ENCODE data around the gene GTF2B. TPM values are rescaled to one million over a fixed set of nuclear protein-coding genes. Genes with fewer than 3 reads are reported as not detected.
"Not testable (repeated sequence)": the region's sequence is repeated elsewhere in the genome, so short reads cannot be mapped to it uniquely, and the experiment has no call there.

GTF2B gene, protein sequence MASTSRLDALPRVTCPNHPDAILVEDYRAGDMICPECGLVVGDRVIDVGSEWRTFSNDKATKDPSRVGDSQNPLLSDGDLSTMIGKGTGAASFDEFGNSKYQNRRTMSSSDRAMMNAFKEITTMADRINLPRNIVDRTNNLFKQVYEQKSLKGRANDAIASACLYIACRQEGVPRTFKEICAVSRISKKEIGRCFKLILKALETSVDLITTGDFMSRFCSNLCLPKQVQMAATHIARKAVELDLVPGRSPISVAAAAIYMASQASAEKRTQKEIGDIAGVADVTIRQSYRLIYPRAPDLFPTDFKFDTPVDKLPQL
- 34.2 TPM for polyA plus RNA-seq
- long read RNA-seq, donor 1, transcript GTF2B-201 (7 exons, 1,351 nt) = major isoform, 9 of 9 reads
- long read RNA-seq, donor 1, partial matches to known transcripts = 0 of 9 reads
- long read RNA-seq, donor 1, other reads (novel, unspliced or antisense) = 0 of 9 reads
- long read RNA-seq, donor 2, transcript GTF2B-201 (7 exons, 1,351 nt) = major isoform, 26 of 26 reads
- long read RNA-seq, donor 2, partial matches to known transcripts = 0 of 26 reads
- long read RNA-seq, donor 2, other reads (novel, unspliced or antisense) = 0 of 26 reads
- long read RNA-seq, donor 3 = 0 reads
- long read RNA-seq, donor 4, partial matches to known transcripts = 7 of 10 reads
- long read RNA-seq, donor 4, other reads (novel, unspliced or antisense) = 0 of 10 reads
- long read RNA-seq, donor 5, transcript GTF2B-201 (7 exons, 1,351 nt) = major isoform, 15 of 28 reads
- long read RNA-seq, donor 5, partial matches to known transcripts = 13 of 28 reads
- long read RNA-seq, donor 5, other reads (novel, unspliced or antisense) = 0 of 28 reads
- long read RNA-seq, donor 6, transcript GTF2B-201 (7 exons, 1,351 nt) = major isoform, 16 of 67 reads
- long read RNA-seq, donor 6, partial matches to known transcripts = 51 of 67 reads
- long read RNA-seq, donor 6, other reads (novel, unspliced or antisense) = 0 of 67 reads
- long read RNA-seq, donor 7, transcript GTF2B-201 (7 exons, 1,351 nt) = major isoform, 12 of 12 reads
- long read RNA-seq, donor 7, partial matches to known transcripts = 0 of 12 reads
- long read RNA-seq, donor 7, other reads (novel, unspliced or antisense) = 0 of 12 reads
- long read RNA-seq, donor 8, transcript GTF2B-201 (7 exons, 1,351 nt) = major isoform, 31 of 37 reads
- long read RNA-seq, donor 8, partial matches to known transcripts = 6 of 37 reads
- long read RNA-seq, donor 8, other reads (novel, unspliced or antisense) = 0 of 37 reads
- long read RNA-seq, donor 9, transcript GTF2B-201 (7 exons, 1,351 nt) = major isoform, 29 of 29 reads
- long read RNA-seq, donor 9, partial matches to known transcripts = 0 of 29 reads
- long read RNA-seq, donor 9, other reads (novel, unspliced or antisense) = 0 of 29 reads
- long read RNA-seq, donor 10, transcript GTF2B-201 (7 exons, 1,351 nt) = major isoform, 19 of 81 reads
- long read RNA-seq, donor 10, partial matches to known transcripts = 61 of 81 reads
- long read RNA-seq, donor 10, other reads (novel, unspliced or antisense) = 0 of 81 reads
- long read RNA-seq, donor 11, transcript GTF2B-201 (7 exons, 1,351 nt) = major isoform, 22 of 65 reads
- long read RNA-seq, donor 11, partial matches to known transcripts = 43 of 65 reads
- long read RNA-seq, donor 11, other reads (novel, unspliced or antisense) = 0 of 65 reads

DNA sequence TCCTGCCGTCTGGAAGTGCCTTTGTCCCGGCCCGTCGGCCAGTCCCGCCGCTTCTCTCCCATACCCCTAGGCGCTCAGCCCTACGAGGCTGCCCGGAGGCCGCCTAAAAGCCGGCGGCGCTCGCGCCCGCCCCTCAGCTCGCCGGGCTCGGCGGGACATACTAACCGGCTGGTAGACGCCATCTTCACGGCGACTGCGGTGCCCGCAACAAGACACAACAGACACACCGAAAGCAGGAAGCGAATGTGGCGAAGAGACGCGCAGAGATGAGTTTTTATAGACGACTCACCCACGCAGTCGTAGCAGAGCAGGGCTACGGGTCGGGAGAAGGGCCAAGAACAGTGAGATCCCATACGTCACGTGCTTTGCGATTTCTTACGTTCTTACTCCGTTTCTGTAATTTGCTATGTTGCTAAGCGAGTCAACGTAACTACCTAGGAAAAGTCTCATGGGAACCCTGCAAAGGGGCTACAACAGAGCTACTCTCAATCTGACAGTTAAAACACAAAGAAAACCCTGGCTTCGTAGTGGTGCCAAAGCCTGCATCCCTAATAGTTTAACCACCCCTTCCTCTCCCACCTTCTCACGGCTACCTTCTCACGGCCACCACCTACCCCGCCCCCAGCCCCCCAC is at the start of gene GTF2B:
TSS of gene GTF2B (minus strand) at position 250 of the 633 bp plus-strand sequence. CDS start at position 182, 68 bp downstream.
- Histone ChIP-seq H3K4me1 (ENCODE audit: control insufficient read depth, insufficient read depth, low read length) (peaks cover 14% of the 10 kb centered on the region), H3K4me3 (ENCODE audit: low read length) (peak within 1 kb of the TSS; percentile 87), H3K27ac (ENCODE audit: low read length) (peak within 1 kb of the TSS; percentile 95), H3K27me3 (ENCODE audit: control insufficient read depth, insufficient read depth, low read length) (no peaks in the 10 kb centered on the region), H3K36me3 (ENCODE audit: control insufficient read depth, insufficient read depth, low read length) (peaks cover 5% of the 10 kb centered on the region), H3K9me3 (ENCODE audit: control insufficient read depth, low read depth, low read length) (no peaks in the 10 kb centered on the region)
- peak; percentile 95 to 97 for DNase-seq
- no CpG with 5 or more reads among the region's 47 CpGs for WGBS (ENCODE audit: insufficient coverage, low lambda C conversion rate)

- H3K4me3 ChIP-seq (ENCODE audit: low read length); H3K4me1 ChIP-seq (ENCODE audit: control insufficient read depth, insufficient read depth, low read length); H3K9me3 ChIP-seq (ENCODE audit: control insufficient read depth, low read depth, low read length); H3K27me3 ChIP-seq (ENCODE audit: control insufficient read depth, insufficient read depth, low read length); H3K27ac ChIP-seq (ENCODE audit: low read length); DNase-seq: not testable (repeated sequence)
- WGBS (ENCODE audit: insufficient coverage, low lambda C conversion rate) = no CpG with 5 or more reads among the region's 1 CpG
- peaks cover 51% of the 10 kb centered on the region for H3K36me3 ChIP-seq (ENCODE audit: control insufficient read depth, insufficient read depth, low read length)
These were observed 47.2 kb upstream of the GTF2B start for GRCh38 chr1:88938528-88938927.

GRCh38 chr1:88936760-88937342 is 45.5 kb upstream of the GTF2B start:
- Histone ChIP-seq H3K4me3 (ENCODE audit: low read length) (no peak overlapping the region), H3K27ac (ENCODE audit: low read length) (no peak overlapping the region), H3K4me1 (ENCODE audit: control insufficient read depth, insufficient read depth, low read length) (no peaks in the 10 kb centered on the region), H3K27me3 (ENCODE audit: control insufficient read depth, insufficient read depth, low read length) (no peaks in the 10 kb centered on the region), H3K9me3 (ENCODE audit: control insufficient read depth, low read depth, low read length) (no peaks in the 10 kb centered on the region), H3K36me3 (ENCODE audit: control insufficient read depth, insufficient read depth, low read length) (peaks cover 52% of the 10 kb centered on the region)
- WGBS (ENCODE audit: insufficient coverage, low lambda C conversion rate) = no CpG with 5 or more reads among the region's 4 CpGs
- no peak for DNase-seq

DNA sequence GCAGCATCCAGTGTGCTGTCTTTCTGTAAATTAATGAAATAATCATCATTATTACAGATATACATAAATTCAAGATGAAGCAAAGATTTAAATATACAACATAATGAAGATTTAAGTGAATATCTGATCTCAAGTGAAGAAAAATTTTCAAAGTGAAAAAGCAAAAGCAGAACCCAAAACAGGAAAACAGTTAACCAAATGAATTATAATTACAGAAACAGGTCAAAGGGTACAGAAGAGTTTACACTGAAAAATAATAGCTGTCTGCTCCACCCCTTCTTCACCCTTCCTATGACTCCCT is 44.8 kb upstream of the GTF2B start:
- no peaks in the 10 kb centered on the region for H3K4me1 ChIP-seq (ENCODE audit: control insufficient read depth, insufficient read depth, low read length)
- DNase-seq = no peak
- H3K27ac ChIP-seq (ENCODE audit: low read length) = no peak overlapping the region
- no peaks in the 10 kb centered on the region for H3K9me3 ChIP-seq (ENCODE audit: control insufficient read depth, low read depth, low read length)
- no peak overlapping the region for H3K4me3 ChIP-seq (ENCODE audit: low read length)
- H3K27me3 ChIP-seq (ENCODE audit: control insufficient read depth, insufficient read depth, low read length) = no peaks in the 10 kb centered on the region
- peaks cover 56% of the 10 kb centered on the region for H3K36me3 ChIP-seq (ENCODE audit: control insufficient read depth, insufficient read depth, low read length)

DNA sequence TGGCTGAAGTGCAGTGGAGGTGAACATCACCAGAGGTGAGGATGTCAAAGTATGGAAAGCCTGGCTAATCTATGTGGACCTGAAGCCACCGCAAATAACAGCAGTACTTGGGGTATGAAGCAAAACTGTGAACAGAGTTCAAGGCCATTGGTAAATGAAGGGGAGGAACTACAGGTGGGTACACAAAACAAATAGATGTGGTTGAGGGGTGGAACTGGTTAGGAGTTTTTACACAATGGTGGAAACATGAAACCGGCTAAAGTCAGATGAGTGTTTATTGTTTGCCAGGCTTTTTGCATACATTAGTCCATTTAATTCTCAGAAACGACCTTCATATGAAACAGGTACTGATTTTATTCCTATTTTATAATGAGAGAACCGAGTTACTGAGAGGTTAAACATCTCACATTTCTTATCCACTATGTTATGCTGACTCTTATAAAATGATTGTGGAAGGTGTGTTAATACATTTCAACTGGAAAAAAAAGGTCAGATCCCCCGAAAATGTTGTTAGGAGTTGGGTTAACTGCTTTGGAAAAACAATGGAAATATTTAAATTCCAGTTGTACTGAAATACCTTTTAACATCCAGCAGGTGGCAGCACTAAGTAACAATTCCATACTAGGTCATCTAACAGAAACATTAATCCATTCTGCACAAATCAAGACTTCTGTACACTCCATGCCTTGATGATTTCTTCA is 44.3 kb upstream of the GTF2B start:
- Histone ChIP-seq H3K4me3 (ENCODE audit: low read length) (no peak overlapping the region), H3K36me3 (ENCODE audit: control insufficient read depth, insufficient read depth, low read length) (peaks cover 54% of the 10 kb centered on the region), H3K9me3 (ENCODE audit: control insufficient read depth, low read depth, low read length) (no peaks in the 10 kb centered on the region), H3K27me3 (ENCODE audit: control insufficient read depth, insufficient read depth, low read length) (no peaks in the 10 kb centered on the region), H3K27ac (ENCODE audit: low read length) (no peak overlapping the region), H3K4me1 (ENCODE audit: control insufficient read depth, insufficient read depth, low read length) (no peaks in the 10 kb centered on the region)
- DNase-seq = peak in 1 of 2 donors; percentile 9
- 89% methylated on average over 3 of the region's 5 CpGs for WGBS (ENCODE audit: insufficient coverage, low lambda C conversion rate)

- H3K4me3 ChIP-seq (ENCODE audit: low read length); H3K27ac ChIP-seq (ENCODE audit: low read length); DNase-seq; H3K27me3 ChIP-seq (ENCODE audit: control insufficient read depth, insufficient read depth, low read length); H3K9me3 ChIP-seq (ENCODE audit: control insufficient read depth, low read depth, low read length); H3K4me1 ChIP-seq (ENCODE audit: control insufficient read depth, insufficient read depth, low read length): not testable (repeated sequence)
- WGBS (ENCODE audit: insufficient coverage, low lambda C conversion rate) = no CpG with 5 or more reads among the region's 7 CpGs
- H3K36me3 ChIP-seq (ENCODE audit: control insufficient read depth, insufficient read depth, low read length) = peaks cover 50% of the 10 kb centered on the region
These were observed 38.8 kb upstream of the GTF2B start for GRCh38 chr1:88930176-88930575.

DNA sequence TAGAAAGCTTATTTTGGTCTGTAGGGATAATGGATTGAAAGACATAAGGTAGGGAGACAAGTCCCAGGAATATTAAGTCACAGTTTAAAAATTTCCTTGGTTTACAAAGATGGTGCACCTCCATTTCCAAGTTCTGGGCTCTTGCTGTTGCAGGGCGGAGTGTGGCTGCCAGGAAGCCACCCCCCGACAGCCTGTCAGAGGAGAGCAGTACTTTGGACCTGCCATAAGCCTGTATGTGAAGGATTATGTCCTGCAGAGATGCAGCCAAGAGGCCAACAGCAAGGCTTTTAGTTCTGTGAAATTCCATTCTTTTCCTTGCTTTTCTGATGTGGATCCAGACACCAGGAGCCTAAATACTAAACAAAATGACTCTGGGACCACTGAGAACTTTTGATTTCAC is 31.9 kb upstream of the GTF2B start:
- no CpG with 5 or more reads among the region's 2 CpGs for WGBS (ENCODE audit: insufficient coverage, low lambda C conversion rate)
- DNase-seq = peak in 1 of 2 donors; percentile 23
- Histone ChIP-seq H3K27me3 (ENCODE audit: control insufficient read depth, insufficient read depth, low read length) (no peaks in the 10 kb centered on the region), H3K9me3 (ENCODE audit: control insufficient read depth, low read depth, low read length) (peaks cover 4% of the 10 kb centered on the region), H3K27ac (ENCODE audit: low read length) (no peak overlapping the region), H3K4me3 (ENCODE audit: low read length) (no peak overlapping the region), H3K4me1 (ENCODE audit: control insufficient read depth, insufficient read depth, low read length) (no peaks in the 10 kb centered on the region), H3K36me3 (ENCODE audit: control insufficient read depth, insufficient read depth, low read length) (peaks cover 38% of the 10 kb centered on the region)

- Histone ChIP-seq H3K4me3 (ENCODE audit: low read length) (no peak overlapping the region), H3K27me3 (ENCODE audit: control insufficient read depth, insufficient read depth, low read length) (no peaks in the 10 kb centered on the region), H3K4me1 (ENCODE audit: control insufficient read depth, insufficient read depth, low read length) (no peaks in the 10 kb centered on the region), H3K36me3 (ENCODE audit: control insufficient read depth, insufficient read depth, low read length) (peaks cover 37% of the 10 kb centered on the region), H3K27ac (ENCODE audit: low read length) (no peak overlapping the region), H3K9me3 (ENCODE audit: control insufficient read depth, low read depth, low read length) (peaks cover 12% of the 10 kb centered on the region)
- no CpG with 5 or more reads among the region's 3 CpGs for WGBS (ENCODE audit: insufficient coverage, low lambda C conversion rate)
- DNase-seq = no peak
These were observed 30.8 kb upstream of the GTF2B start for GRCh38 chr1:88922214-88922613.

DNA sequence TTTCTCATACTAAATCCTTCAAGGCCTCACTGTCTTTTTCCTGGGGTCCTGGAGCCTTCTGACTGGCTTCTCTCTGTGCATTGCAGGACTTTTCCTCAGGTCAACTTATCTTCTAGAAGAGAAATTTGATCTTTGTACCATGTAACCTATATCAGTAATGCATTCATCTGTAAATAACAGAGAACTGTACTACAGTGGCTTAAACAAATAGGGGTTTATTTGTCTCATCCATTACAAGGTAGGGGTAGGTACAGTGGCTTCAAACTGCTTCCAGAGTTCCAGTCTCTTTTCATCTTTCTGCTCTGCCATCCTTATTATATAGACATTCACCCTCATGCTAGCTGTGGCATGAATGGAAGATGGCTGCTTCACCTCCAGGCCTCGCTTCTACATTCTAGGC is 29.5 kb upstream of the GTF2B start:
- H3K9me3 ChIP-seq (ENCODE audit: control insufficient read depth, low read depth, low read length) = peaks cover 20% of the 10 kb centered on the region
- 83% methylated on average over 1 of the region's 1 CpG for WGBS (ENCODE audit: insufficient coverage, low lambda C conversion rate)
- no peak overlapping the region for H3K27ac ChIP-seq (ENCODE audit: low read length)
- DNase-seq = no peak
- no peaks in the 10 kb centered on the region for H3K4me1 ChIP-seq (ENCODE audit: control insufficient read depth, insufficient read depth, low read length)
- H3K27me3 ChIP-seq (ENCODE audit: control insufficient read depth, insufficient read depth, low read length) = no peaks in the 10 kb centered on the region
- H3K4me3 ChIP-seq (ENCODE audit: low read length) = no peak overlapping the region
- H3K36me3 ChIP-seq (ENCODE audit: control insufficient read depth, insufficient read depth, low read length) = peaks cover 36% of the 10 kb centered on the region
